HCT116 (cell line): ENCODE measurements around the gene TMEM214. TPM values are rescaled to one million over a fixed set of nuclear protein-coding genes. Genes with fewer than 3 reads are reported as not detected.

Experiments
- ATAC-seq: fragments of 200-7000 bp; cut with Tn5 transposase; 2 replicates; pipeline ENCODE4 v1.9.1; 2020; ENCODE audit warnings: mild to moderate bottlenecking, moderate library complexity
- BruUV-seq: library from RNA; stranded (reverse); fragments of 400-500 nt; replicated peaks from 2 replicates; lab custom pipeline; 2021; lab: Mats Ljungman, UMichigan
- CTCF ChIA-PET: fragments of 300-600 bp; sonication (Branson Sonifier 250); formaldehyde crosslinking; loops from one replicate; lab custom pipeline; 2021; ENCODE audit warnings: antibody characterized with exemption; lab: Charles Lee
- POLR2A ChIA-PET: fragments of 300-600, 350-600 bp; sonication (Branson Sonifier 250); formaldehyde crosslinking; loops from one replicate; lab custom pipeline; 2021; ENCODE audit warnings: antibody characterized with exemption; lab: Charles Lee
- RAD21 ChIA-PET, 2 experiments: fragments of 300-600 bp; sonication (Branson Sonifier 250); formaldehyde crosslinking; loops; one replicate each; lab custom pipeline; 2023; ENCODE audit warnings: low total read pairs in 2 of 2; ENCODE audit not compliant: uncharacterized antibody in 2 of 2, unreplicated experiment in 2 of 2, low non-redundant PET in 1 of 2; lab: Charles Lee
- DNase-seq: peaks from one replicate; pipeline ENCODE4 v3.0.0-alpha.2; 2010; ENCODE audit warnings: low read depth, low spot score
- H2AFZ ChIP-seq: fragments of 200-600 bp; shearing (Covaris generic), sonication (generic); 2 replicates; pipeline ENCODE4 v1.6.1; 2017; ENCODE audit warnings: low read depth, mixed run types, mixed read lengths, antibody characterized with exemption, low read length; ENCODE audit not compliant: poor library complexity, severe bottlenecking
- H3K27ac ChIP-seq: 2 replicates; pipeline ENCODE4 v1.5.1; 2012; ENCODE audit warnings: low read depth, low read length
- H3K27me3 ChIP-seq: fragments of 200-600 bp; sonication (generic); 2 replicates; pipeline ENCODE4 v1.6.1; 2016; ENCODE audit warnings: mixed run types, low read length, mixed read lengths; ENCODE audit not compliant: insufficient read depth
- H3K36me3 ChIP-seq, 2 experiments: fragments of 200-500 bp in 1 of 2; fragments of 200-600 bp in 1 of 2; sonication (Bioruptor generic) in 1 of 2; sonication (generic) in 1 of 2; 2 replicates each; pipeline versions ENCODE4 v1.5.1 to v1.6.1; 2014 to 2016; ENCODE audit warnings: low read length in 2 of 2, inconsistent platforms in 1 of 2, mixed read lengths in 1 of 2, mixed run types in 1 of 2; ENCODE audit not compliant: insufficient read depth in 2 of 2, control insufficient read depth in 1 of 2
- H3K4me1 ChIP-seq, 2 experiments: fragments of 200-600 bp in 1 of 2; sonication (generic) in 1 of 2; 2 replicates each; pipeline versions ENCODE4 v1.5.1 to v1.6.1; 2012 to 2017; ENCODE audit warnings: low read length in 2 of 2, inconsistent platforms in 1 of 2, mild to moderate bottlenecking in 1 of 2, mixed read lengths in 1 of 2, mixed run types in 1 of 2, moderate library complexity in 1 of 2; ENCODE audit not compliant: insufficient read depth in 2 of 2, control insufficient read depth in 1 of 2
- H3K4me2 ChIP-seq: fragments of 200-600 bp; sonication (generic); 2 replicates; pipeline ENCODE4 v1.6.1; 2017; ENCODE audit warnings: mixed run types, low read length, mixed read lengths
- H3K4me3 ChIP-seq, 2 experiments: fragments of 200-600 bp in 1 of 2; sonication (generic) in 1 of 2; replicated peaks in 1 of 2; 2 replicates each; pipeline ENCODE4 v1.5.1; 2011 to 2016; ENCODE audit warnings: low read length in 2 of 2, control low read depth in 1 of 2, low read depth in 1 of 2, mild to moderate bottlenecking in 1 of 2, mixed read lengths in 1 of 2, mixed run types in 1 of 2
- H3K79me2 ChIP-seq: fragments of 200-600 bp; sonication (generic); 2 replicates; pipeline ENCODE4 v1.6.1; 2017; ENCODE audit warnings: mild to moderate bottlenecking, mixed run types, low read length, moderate library complexity, mixed read lengths; ENCODE audit not compliant: insufficient read depth
- H3K9ac ChIP-seq: fragments of 200-600 bp; sonication (generic); 2 replicates; pipeline ENCODE4 v1.6.1; 2016; ENCODE audit warnings: low read length, mixed read lengths
- H3K9me2 ChIP-seq: fragments of 200-600 bp; sonication (generic), shearing (Covaris generic); 2 replicates; pipeline ENCODE4 v1.6.1; 2017; ENCODE audit warnings: mixed run types, mild to moderate bottlenecking, moderate library complexity; ENCODE audit not compliant: insufficient read depth
- H3K9me3 ChIP-seq, 2 experiments: fragments of 200-500 bp in 1 of 2; fragments of 200-600 bp in 1 of 2; sonication (Bioruptor generic) in 1 of 2; sonication (generic) in 1 of 2; 2 replicates each; pipeline ENCODE4 v1.6.1; 2014 to 2017; ENCODE audit warnings: low read length in 2 of 2, mixed read lengths in 2 of 2, inconsistent platforms in 1 of 2, low read depth in 1 of 2, mild to moderate bottlenecking in 1 of 2, mixed run types in 1 of 2, moderate library complexity in 1 of 2; ENCODE audit not compliant: control insufficient read depth in 1 of 2, insufficient read depth in 1 of 2
- H4K20me1 ChIP-seq: fragments of 200-600 bp; sonication (generic), shearing (Covaris generic); 2 replicates; pipeline ENCODE4 v1.6.1; 2017; ENCODE audit warnings: mixed run types, mild to moderate bottlenecking, moderate library complexity; ENCODE audit not compliant: insufficient read depth
- CBX3 ChIP-seq: IDR thresholded peaks from 2 replicates; pipeline ENCODE4 v1.6.1; 2012; ENCODE audit warnings: low read depth
- EGR1 ChIP-seq: IDR thresholded peaks from 2 replicates; pipeline ENCODE4 v1.6.1; 2012; ENCODE audit warnings: low read depth
- ELF1 ChIP-seq: IDR thresholded peaks from 2 replicates; pipeline ENCODE4 v1.6.1; 2012; ENCODE audit warnings: low read depth, borderline replicate concordance
- EZH2 ChIP-seq: fragments of 200-600 bp; sonication (generic); IDR thresholded peaks from 2 replicates; pipeline ENCODE4 v1.6.1; 2017; ENCODE audit warnings: antibody characterized with exemption, mixed run types
- JUND ChIP-seq: IDR thresholded peaks from 2 replicates; pipeline ENCODE4 v1.6.1; 2012
- MAX ChIP-seq: IDR thresholded peaks from 2 replicates; pipeline ENCODE4 v1.6.1; 2012
- POLR2A ChIP-seq: IDR thresholded peaks from 2 replicates; pipeline ENCODE4 v1.7.0; 2011; ENCODE audit warnings: borderline replicate concordance; ENCODE audit not compliant: insufficient read depth, insufficient read length; ENCODE audit errors: extremely low read depth
- POLR2AphosphoS5 ChIP-seq: IDR thresholded peaks from 2 replicates; pipeline ENCODE4 v1.6.1; 2011; ENCODE audit warnings: mild to moderate bottlenecking, low read depth, low read length, moderate library complexity
- SIN3A ChIP-seq: IDR thresholded peaks from 2 replicates; pipeline ENCODE4 v1.6.1; 2012; ENCODE audit warnings: low read depth
- SRF ChIP-seq: IDR thresholded peaks from 2 replicates; pipeline ENCODE4 v1.6.1; 2012; ENCODE audit warnings: low read depth
- TCF7L2 ChIP-seq: IDR thresholded peaks from 2 replicates; pipeline ENCODE4 v1.7.0; 2011; ENCODE audit warnings: borderline replicate concordance, inconsistent platforms; ENCODE audit not compliant: insufficient read depth, insufficient read length; ENCODE audit errors: extremely low read depth
- YY1 ChIP-seq: IDR thresholded peaks from 2 replicates; pipeline ENCODE4 v1.6.1; 2011; ENCODE audit warnings: low read length, low read depth, moderate library complexity, mild to moderate bottlenecking; ENCODE audit not compliant: insufficient replicate concordance; ENCODE audit errors: extremely low read depth
- ZFX ChIP-seq: fragments of 450-650 bp; IDR thresholded peaks from 2 replicates; pipeline ENCODE4 v1.6.1; 2017
- intact Hi-C: fragments of 100-400 bp; cut with micrococcal nuclease; formaldehyde crosslinking; loops from 2 replicates; pipeline ENCODE4 v1.10.0; 2022
- total RNA-seq: library from RNA; stranded (reverse); gene quantifications from one replicate; pipeline ENCODE4 v1.2.1, GENCODE V29; 2021; ENCODE audit not compliant: unreplicated experiment

The TMEM214 gene
- total RNA-seq, 1 experiment from 2014 or later = 69.8 TPM

- no peak for TF ChIP-seq MAX
- no peak for TF ChIP-seq EGR1
- no peak for TF ChIP-seq EZH2
- peak; percentile 71 for TF ChIP-seq POLR2A
- TF ChIP-seq CBX3 = no peak
- TF ChIP-seq, all 23 proteins: peak for 6
Measured at GRCh38 chr2:27050281-27050995, 17.7 kb downstream of the TMEM214 start (continued).

GRCh38 chr2:27050996-27051901, 18.5 kb downstream of the TMEM214 start, which contains the start of gene AGBL5:
Gene AGBL5 (plus strand): TSS chr2:27051668. CDS start chr2:27052959, 1,291 bp downstream.
- TF ChIP-seq TCF7L2 (peak; percentile 5), SRF (no peak), POLR2A (peak; percentile 59), ZFX (no peak), ELF1 (no peak), YY1 (peak; percentile 59), SIN3A (no peak), POLR2AphosphoS5 (peak; percentile 75), JUND (no peak)
- Histone ChIP-seq H3K27me3 (no peaks in the 10 kb centered on the region), H3K9ac (peak within 1 kb of the TSS; percentile 74), H3K9me3 (no peaks in the 10 kb centered on the region), H4K20me1 (no peaks in the 10 kb centered on the region), H3K4me3 (peak within 1 kb of the TSS; percentile 88 to 94), H2AFZ (no peak within 1 kb of the TSS), H3K27ac (peak within 1 kb of the TSS; percentile 69), H3K4me2 (peak within 1 kb of the TSS; percentile 100), H3K4me1 (peaks cover 11 to 25% of the 10 kb centered on the region in 2 experiments), H3K9me2 (no peaks in the 10 kb centered on the region), H3K79me2 (no peaks in the 10 kb centered on the region), H3K36me3 (peaks cover 3 to 12% of the 10 kb centered on the region in 2 experiments; a peak in 2 of 4 replicates)
- ChIA-PET CTCF (interaction anchor here (0.6 to 2.3 kb wide), 7 partner anchors 20 to 252 kb away, joined by 3 to 21 read pairs (median 3); partner anchors contain the start of gene OST4), RAD21 (interaction anchor here (0.8 to 2.1 kb wide), 2 partner anchors 89 kb away, joined by 3 to 7 read pairs; no protein-coding TSS in a partner anchor), POLR2A (interaction anchor here (0.7 to 1.5 kb wide), 5 partner anchors 13 to 252 kb away, joined by 3 to 5 read pairs (median 4); partner anchors contain the start of genes KHK and OST4)
- DNase-seq (peak; percentile 91), ATAC-seq (peak; percentile 73)
- no TSS peak for BruUV-seq
- intact Hi-C loops = loop anchor here (1.0 kb wide), 2 partner anchors 19 to 90 kb away; partner anchors contain the start of gene TMEM214
